Tibial nerve (tissue), 4 donors: ENCODE results near the gene LILRA1.

ENCODE experiments used
- EP300 ChIP-seq, 2 donors: sonication (generic); formaldehyde crosslinking; IDR thresholded peaks; one replicate each; pipeline ENCODE4 v1.6.1; 2017; ENCODE audit warnings: antibody characterized with exemption in 2 of 2, mild to moderate bottlenecking in 1 of 2
- POLR2A ChIP-seq, 2 donors: fragments of 450-650 bp; IDR thresholded peaks; one replicate each; pipeline ENCODE4 v1.6.1; 2017; ENCODE audit warnings: antibody characterized with exemption in 2 of 2, mild to moderate bottlenecking in 2 of 2, moderate library complexity in 2 of 2
- TF ChIP-seq, protein P1 (sequence below), 5 experiments: fragments of 200-600 bp in 3 of 5; fragments of 450-650 bp in 2 of 5; sonication (generic) in 3 of 5; IDR thresholded peaks; one replicate each; pipeline ENCODE4 v1.5.1; 2016 to 2019; ENCODE audit warnings: antibody characterized with exemption in 5 of 5, mild to moderate bottlenecking in 3 of 5, moderate library complexity in 2 of 5

GRCh38 chr19:54633401-54633800 lies 40.0 kb downstream of the LILRA1 start:
- TF ChIP-seq EP300 (IDR thresholded peaks at IDR 0.05): no peak
- TF ChIP-seq POLR2A (IDR thresholded peaks at IDR 0.05): no peak
- TF ChIP-seq, protein P1, sequence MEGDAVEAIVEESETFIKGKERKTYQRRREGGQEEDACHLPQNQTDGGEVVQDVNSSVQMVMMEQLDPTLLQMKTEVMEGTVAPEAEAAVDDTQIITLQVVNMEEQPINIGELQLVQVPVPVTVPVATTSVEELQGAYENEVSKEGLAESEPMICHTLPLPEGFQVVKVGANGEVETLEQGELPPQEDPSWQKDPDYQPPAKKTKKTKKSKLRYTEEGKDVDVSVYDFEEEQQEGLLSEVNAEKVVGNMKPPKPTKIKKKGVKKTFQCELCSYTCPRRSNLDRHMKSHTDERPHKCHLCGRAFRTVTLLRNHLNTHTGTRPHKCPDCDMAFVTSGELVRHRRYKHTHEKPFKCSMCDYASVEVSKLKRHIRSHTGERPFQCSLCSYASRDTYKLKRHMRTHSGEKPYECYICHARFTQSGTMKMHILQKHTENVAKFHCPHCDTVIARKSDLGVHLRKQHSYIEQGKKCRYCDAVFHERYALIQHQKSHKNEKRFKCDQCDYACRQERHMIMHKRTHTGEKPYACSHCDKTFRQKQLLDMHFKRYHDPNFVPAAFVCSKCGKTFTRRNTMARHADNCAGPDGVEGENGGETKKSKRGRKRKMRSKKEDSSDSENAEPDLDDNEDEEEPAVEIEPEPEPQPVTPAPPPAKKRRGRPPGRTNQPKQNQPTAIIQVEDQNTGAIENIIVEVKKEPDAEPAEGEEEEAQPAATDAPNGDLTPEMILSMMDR (IDR thresholded peaks at IDR 0.05): no peak
